ENCODE data around the gene NUCKS1.

Gene NUCKS1

GRCh38 chr1:205693421-205693991 is 56.5 kb downstream of the NUCKS1 start:
- no peak for DNase-seq (ENCODE audit: low read depth)
- no peak for TF ChIP-seq CTCF (IDR thresholded peaks at IDR 0.05; ENCODE audit: control insufficient read depth, insufficient read depth, low read depth, low read length, missing control alignments)
- no peak overlapping the region for H3K4me3 ChIP-seq (ENCODE audit: control insufficient read depth, low read depth, low read length)

GRCh38 chr1:205692423-205692822 is 57.6 kb downstream of the NUCKS1 start:
- no peak overlapping the region for H3K4me3 ChIP-seq (ENCODE audit: control insufficient read depth, low read depth, low read length)
- no peak for TF ChIP-seq CTCF (IDR thresholded peaks at IDR 0.05; ENCODE audit: control insufficient read depth, insufficient read depth, low read depth, low read length, missing control alignments)
- no peak for DNase-seq (ENCODE audit: low read depth)

GRCh38 chr1:205690122-205690756 is 59.7 kb downstream of the NUCKS1 start:
- no peak for TF ChIP-seq CTCF (IDR thresholded peaks at IDR 0.05; ENCODE audit: control insufficient read depth, insufficient read depth, low read depth, low read length, missing control alignments)
- DNase-seq (ENCODE audit: low read depth): no peak
- H3K4me3 ChIP-seq (ENCODE audit: control insufficient read depth, low read depth, low read length): no peak overlapping the region

GRCh38 chr1:205689479-205689878 is 60.5 kb downstream of the NUCKS1 start:
- no peak for DNase-seq (ENCODE audit: low read depth)
- TF ChIP-seq CTCF (IDR thresholded peaks at IDR 0.05; ENCODE audit: control insufficient read depth, insufficient read depth, low read depth, low read length, missing control alignments): no peak

GRCh38 chr1:205688171-205689080 is 61.6 kb downstream of the NUCKS1 start:
- TF ChIP-seq CTCF (IDR thresholded peaks at IDR 0.05; ENCODE audit: control insufficient read depth, insufficient read depth, low read depth, low read length, missing control alignments): no peak
- no peak for DNase-seq (ENCODE audit: low read depth)
- no peak overlapping the region for H3K4me3 ChIP-seq (ENCODE audit: control insufficient read depth, low read depth, low read length)

More at GRCh38 chr1:205689479-205689878, 60.5 kb downstream of the NUCKS1 start:
- no peak overlapping the region for H3K4me3 ChIP-seq (ENCODE audit: control insufficient read depth, low read depth, low read length)

GRCh38 chr1:205687242-205687641 is 62.7 kb downstream of the NUCKS1 start:
- no peak for DNase-seq (ENCODE audit: low read depth)
- H3K4me3 ChIP-seq (ENCODE audit: control insufficient read depth, low read depth, low read length): no peak overlapping the region
- no peak for TF ChIP-seq CTCF (IDR thresholded peaks at IDR 0.05; ENCODE audit: control insufficient read depth, insufficient read depth, low read depth, low read length, missing control alignments)
